Measurements from ENCODE around the gene HHIPL2.

Gene HHIPL2

GRCh38 chr1:222547944-222548671 is at the start of gene HHIPL2:
Gene HHIPL2, minus strand, starts transcription at chr1:222548104. Its CDS starts 60 bp downstream, at chr1:222548044.
- TF ChIP-seq CSDC2 (CRISPR knock-in tag; IDR thresholded peaks at IDR 0.05) = no peak
- TF ChIP-seq ZC3H10 (CRISPR knock-in tag; IDR thresholded peaks at IDR 0.05) = no peak
- TF ChIP-seq CSRNP3 (CRISPR knock-in tag; IDR thresholded peaks at IDR 0.05) = no peak
- TF ChIP-seq ZFP30 (CRISPR knock-in tag; IDR thresholded peaks at IDR 0.05) = no peak
- no peak for TF ChIP-seq PATZ1 (CRISPR knock-in tag; IDR thresholded peaks at IDR 0.05; ENCODE audit: borderline replicate concordance)
- TF ChIP-seq POU6F1 (CRISPR knock-in tag; IDR thresholded peaks at IDR 0.05; ENCODE audit: borderline replicate concordance, low read depth) = no peak
- TF ChIP-seq PPARA (CRISPR knock-in tag; IDR thresholded peaks at IDR 0.05; ENCODE audit: borderline replicate concordance) = no peak
- TF ChIP-seq ISL1 (CRISPR knock-in tag; IDR thresholded peaks at IDR 0.05) = no peak
- TF ChIP-seq ZFP3 (CRISPR knock-in tag; IDR thresholded peaks at IDR 0.05) = no peak
- no peak for TF ChIP-seq GLIS3 (CRISPR knock-in tag; IDR thresholded peaks at IDR 0.05)
- TF ChIP-seq CREB5 (CRISPR knock-in tag; IDR thresholded peaks at IDR 0.05; ENCODE audit: low read depth) = no peak
- TF ChIP-seq TOX (CRISPR knock-in tag; IDR thresholded peaks at IDR 0.05; ENCODE audit: borderline replicate concordance) = no peak
- TF ChIP-seq ZNF70 (CRISPR knock-in tag; IDR thresholded peaks at IDR 0.05) = no peak
- TF ChIP-seq ARNTL (CRISPR knock-in tag; IDR thresholded peaks at IDR 0.05; ENCODE audit: borderline replicate concordance, low read depth) = no peak
- ATAC-seq = no peak

GRCh38 chr1:222596696-222597095 is 48.8 kb upstream of the HHIPL2 start:
- no peak for ATAC-seq
- no peak for TF ChIP-seq ARNTL (CRISPR knock-in tag; IDR thresholded peaks at IDR 0.05; ENCODE audit: borderline replicate concordance, low read depth)
- TF ChIP-seq ZFP3 (CRISPR knock-in tag; IDR thresholded peaks at IDR 0.05) = no peak
- no peak for TF ChIP-seq BACH2 (CRISPR knock-in tag; IDR thresholded peaks at IDR 0.05; ENCODE audit: borderline replicate concordance)
- TF ChIP-seq ZC3H10 (CRISPR knock-in tag; IDR thresholded peaks at IDR 0.05) = no peak
- no peak for TF ChIP-seq ZFP30 (CRISPR knock-in tag; IDR thresholded peaks at IDR 0.05)
- no peak for TF ChIP-seq CSRNP3 (CRISPR knock-in tag; IDR thresholded peaks at IDR 0.05)
- no peak for TF ChIP-seq TSHZ2 (CRISPR knock-in tag; IDR thresholded peaks at IDR 0.05)
- TF ChIP-seq PATZ1 (CRISPR knock-in tag; IDR thresholded peaks at IDR 0.05; ENCODE audit: borderline replicate concordance) = no peak
- TF ChIP-seq OSR1 (CRISPR knock-in tag; IDR thresholded peaks at IDR 0.05) = no peak
- TF ChIP-seq RARB (CRISPR knock-in tag; IDR thresholded peaks at IDR 0.05) = no peak
- no peak for TF ChIP-seq ZNF565 (CRISPR knock-in tag; conservative IDR thresholded peaks at IDR 0.05; ENCODE audit: low read depth)
- TF ChIP-seq POU6F1 (CRISPR knock-in tag; IDR thresholded peaks at IDR 0.05; ENCODE audit: borderline replicate concordance, low read depth) = no peak
- no peak for TF ChIP-seq SNAI2 (CRISPR knock-in tag; IDR thresholded peaks at IDR 0.05)
- TF ChIP-seq ISL1 (CRISPR knock-in tag; IDR thresholded peaks at IDR 0.05) = no peak
- no peak for TF ChIP-seq GLIS3 (CRISPR knock-in tag; IDR thresholded peaks at IDR 0.05)
- no peak for TF ChIP-seq CSDC2 (CRISPR knock-in tag; IDR thresholded peaks at IDR 0.05)
- TF ChIP-seq CREB5 (CRISPR knock-in tag; IDR thresholded peaks at IDR 0.05; ENCODE audit: low read depth) = no peak
- no peak for TF ChIP-seq TCF4 (CRISPR knock-in tag; IDR thresholded peaks at IDR 0.05; ENCODE audit: borderline replicate concordance)
- no peak for TF ChIP-seq ZNF8 (CRISPR knock-in tag; IDR thresholded peaks at IDR 0.05)

Data from SK-N-SH treated with all-trans-retinoic acid at 6 μM for 48 hours (cell line).